Calu3 (cell line): Measurements from ENCODE around the gene FBXW8. TPM values are rescaled to one million over a fixed set of nuclear protein-coding genes. Genes with fewer than 3 reads are reported as not detected.

Source experiments
- BruUV-seq: library from RNA; stranded (reverse); fragments of 400-500 nt; replicated peaks from 2 replicates; lab custom pipeline; 2021; lab: Mats Ljungman, UMichigan
- CTCF ChIA-PET: fragments of 300-600 bp; sonication (Branson Sonifier 250); formaldehyde crosslinking; loops from one replicate; lab custom pipeline; 2022; ENCODE audit warnings: antibody characterized with exemption; lab: Charles Lee
- DNase-seq: peaks from one replicate; pipeline ENCODE4 v3.0.0; 2022
- H3K27ac Mint-ChIP-seq: one replicate; pipeline ENCODE4 v1.8.0; 2022; ENCODE audit warnings: mixed read lengths; ENCODE audit not compliant: unreplicated experiment
- H3K27me3 Mint-ChIP-seq: one replicate; pipeline ENCODE4 v1.8.0; 2022; ENCODE audit warnings: mixed read lengths; ENCODE audit not compliant: unreplicated experiment
- H3K36me3 Mint-ChIP-seq: one replicate; pipeline ENCODE4 v1.8.0; 2022; ENCODE audit warnings: mild to moderate bottlenecking, moderate library complexity, mixed read lengths; ENCODE audit not compliant: insufficient read depth, unreplicated experiment
- H3K4me1 Mint-ChIP-seq: one replicate; pipeline ENCODE4 v1.8.0; 2022; ENCODE audit warnings: mild to moderate bottlenecking, low read depth, mixed read lengths; ENCODE audit not compliant: unreplicated experiment
- H3K4me3 Mint-ChIP-seq: one replicate; pipeline ENCODE4 v1.8.0; 2022; ENCODE audit warnings: mild to moderate bottlenecking, low read depth, moderate library complexity, mixed read lengths; ENCODE audit not compliant: unreplicated experiment
- H3K9me3 Mint-ChIP-seq: one replicate; pipeline ENCODE4 v1.8.0; 2022; ENCODE audit warnings: low read depth, mixed read lengths; ENCODE audit not compliant: unreplicated experiment
- intact Hi-C: fragments of 100-400 bp; cut with micrococcal nuclease; formaldehyde crosslinking; loops from one replicate; pipeline ENCODE4 v1.10.0; 2022; ENCODE audit not compliant: unreplicated experiment
- total RNA-seq: library from RNA; stranded (reverse); gene quantifications from 2 replicates; pipeline ENCODE4 v1.2.3, GENCODE V29; 2022
- TF ChIP-seq, protein P1 (sequence below): fragments of 200-600 bp; IDR thresholded peaks from one replicate; pipeline ENCODE4 v1.8.0; 2022; ENCODE audit warnings: antibody characterized with exemption; ENCODE audit not compliant: unreplicated experiment

Gene FBXW8
- total RNA-seq, 1 experiment from 2014 or later = 18.2 TPM

DNA sequence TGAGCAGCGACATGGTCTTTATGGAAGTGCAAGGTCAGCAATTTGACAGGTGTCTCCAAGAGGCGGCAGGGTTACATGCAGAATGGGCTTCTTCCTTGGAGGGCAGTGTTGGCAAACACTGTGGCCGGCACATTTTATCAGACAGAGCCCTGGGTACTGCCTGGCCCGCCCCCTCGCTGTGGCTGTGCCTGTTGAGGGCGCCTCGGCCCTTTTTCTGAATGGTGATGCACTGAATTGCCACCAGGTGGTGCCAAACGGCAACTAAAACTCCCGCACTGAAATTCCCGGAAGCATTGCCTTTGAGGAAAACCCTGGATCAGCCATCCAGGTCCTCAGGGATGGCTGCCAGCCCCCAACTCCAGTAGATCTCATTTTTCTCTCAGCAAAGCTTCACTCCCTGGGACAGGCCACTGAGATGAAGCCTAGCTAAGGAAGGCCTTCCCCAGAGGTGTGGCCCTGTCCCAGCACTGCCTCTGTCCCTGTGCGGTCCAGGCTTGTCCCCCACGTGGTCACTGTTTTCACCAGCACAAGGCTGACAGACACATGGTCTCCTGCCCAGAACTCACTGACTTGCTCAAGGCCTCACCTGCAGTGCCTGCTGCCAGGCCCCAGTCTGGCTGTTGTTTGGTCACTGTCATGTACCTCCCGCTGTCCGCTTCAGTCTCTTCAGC, 114.9 kb downstream of the FBXW8 start:
- Mint-ChIP-seq H3K27ac (peak overlapping the region; percentile 80), H3K27me3 (no peaks in the 10 kb centered on the region), H3K36me3 (peaks cover 100% of the 10 kb centered on the region), H3K9me3 (no peaks in the 10 kb centered on the region), H3K4me1 (peaks cover 18% of the 10 kb centered on the region), H3K4me3 (no peak overlapping the region)
- TF ChIP-seq, protein P1, sequence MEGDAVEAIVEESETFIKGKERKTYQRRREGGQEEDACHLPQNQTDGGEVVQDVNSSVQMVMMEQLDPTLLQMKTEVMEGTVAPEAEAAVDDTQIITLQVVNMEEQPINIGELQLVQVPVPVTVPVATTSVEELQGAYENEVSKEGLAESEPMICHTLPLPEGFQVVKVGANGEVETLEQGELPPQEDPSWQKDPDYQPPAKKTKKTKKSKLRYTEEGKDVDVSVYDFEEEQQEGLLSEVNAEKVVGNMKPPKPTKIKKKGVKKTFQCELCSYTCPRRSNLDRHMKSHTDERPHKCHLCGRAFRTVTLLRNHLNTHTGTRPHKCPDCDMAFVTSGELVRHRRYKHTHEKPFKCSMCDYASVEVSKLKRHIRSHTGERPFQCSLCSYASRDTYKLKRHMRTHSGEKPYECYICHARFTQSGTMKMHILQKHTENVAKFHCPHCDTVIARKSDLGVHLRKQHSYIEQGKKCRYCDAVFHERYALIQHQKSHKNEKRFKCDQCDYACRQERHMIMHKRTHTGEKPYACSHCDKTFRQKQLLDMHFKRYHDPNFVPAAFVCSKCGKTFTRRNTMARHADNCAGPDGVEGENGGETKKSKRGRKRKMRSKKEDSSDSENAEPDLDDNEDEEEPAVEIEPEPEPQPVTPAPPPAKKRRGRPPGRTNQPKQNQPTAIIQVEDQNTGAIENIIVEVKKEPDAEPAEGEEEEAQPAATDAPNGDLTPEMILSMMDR = peak; percentile 93
- CTCF ChIA-PET = interaction anchor here (0.6 kb wide), 1 partner anchor 96 kb away, joined by 4 read pairs; no protein-coding TSS in a partner anchor
- DNase-seq = peak; percentile 76
- no TSS peak for BruUV-seq
- intact Hi-C loops = loop anchor here (1.0 to 5.0 kb wide), 2 partner anchors 72 to 94 kb away; partner anchors contain the start of gene TESC

DNA sequence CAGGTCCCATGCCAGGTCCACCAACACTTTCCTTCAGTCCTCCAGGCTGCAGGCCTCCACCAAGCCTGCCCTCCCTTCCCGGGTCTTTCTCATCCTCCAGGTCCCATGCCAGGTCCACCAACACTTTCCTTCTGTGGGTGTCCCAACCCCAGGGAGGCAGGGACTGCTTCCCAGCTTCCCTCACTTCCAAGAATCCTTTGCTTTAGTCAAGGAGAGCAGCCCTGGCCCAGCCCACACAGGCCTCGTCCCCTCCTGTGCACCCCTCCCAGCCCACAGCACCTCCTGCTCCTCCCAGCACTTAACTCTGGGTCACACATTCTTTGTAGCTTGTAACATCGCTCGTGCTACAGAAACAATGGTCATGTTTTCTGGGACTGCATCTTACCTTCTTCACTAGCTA, 115.6 kb downstream of the FBXW8 start:
- Mint-ChIP-seq H3K9me3 (no peaks in the 10 kb centered on the region), H3K27ac (peak overlapping the region; percentile 80), H3K4me3 (no peak overlapping the region), H3K36me3 (peaks cover 100% of the 10 kb centered on the region), H3K27me3 (no peaks in the 10 kb centered on the region), H3K4me1 (peaks cover 19% of the 10 kb centered on the region)
- intact Hi-C loops = loop anchor here (5.0 kb wide), 1 partner anchor 71 kb away; the partner anchor contains the start of gene TESC
- no peak for DNase-seq
- BruUV-seq = no TSS peak
- TF ChIP-seq, protein P1 = no peak
- CTCF ChIA-PET = interaction anchor here (0.6 kb wide), 1 partner anchor 95 kb away, joined by 4 read pairs; no protein-coding TSS in a partner anchor

DNA sequence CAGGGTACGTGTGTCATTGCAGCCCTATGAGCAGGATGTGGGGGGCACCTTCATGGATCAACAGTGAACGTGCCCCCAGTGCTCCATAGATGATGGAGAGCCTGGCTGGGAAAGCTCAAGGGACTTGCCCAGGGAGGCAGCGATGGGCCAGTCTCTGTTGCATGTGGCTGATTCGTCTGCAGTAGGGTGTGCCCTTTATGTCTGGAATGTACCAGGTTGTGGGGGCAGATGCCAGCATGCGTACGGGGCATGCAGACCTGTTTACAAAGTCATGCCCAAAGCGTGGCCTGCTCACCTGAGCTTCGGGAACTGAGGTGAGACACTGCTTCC, 116.1 kb downstream of the FBXW8 start:
- TF ChIP-seq, protein P1 = no peak
- H3K4me1 Mint-ChIP-seq = peaks cover 19% of the 10 kb centered on the region

DNA sequence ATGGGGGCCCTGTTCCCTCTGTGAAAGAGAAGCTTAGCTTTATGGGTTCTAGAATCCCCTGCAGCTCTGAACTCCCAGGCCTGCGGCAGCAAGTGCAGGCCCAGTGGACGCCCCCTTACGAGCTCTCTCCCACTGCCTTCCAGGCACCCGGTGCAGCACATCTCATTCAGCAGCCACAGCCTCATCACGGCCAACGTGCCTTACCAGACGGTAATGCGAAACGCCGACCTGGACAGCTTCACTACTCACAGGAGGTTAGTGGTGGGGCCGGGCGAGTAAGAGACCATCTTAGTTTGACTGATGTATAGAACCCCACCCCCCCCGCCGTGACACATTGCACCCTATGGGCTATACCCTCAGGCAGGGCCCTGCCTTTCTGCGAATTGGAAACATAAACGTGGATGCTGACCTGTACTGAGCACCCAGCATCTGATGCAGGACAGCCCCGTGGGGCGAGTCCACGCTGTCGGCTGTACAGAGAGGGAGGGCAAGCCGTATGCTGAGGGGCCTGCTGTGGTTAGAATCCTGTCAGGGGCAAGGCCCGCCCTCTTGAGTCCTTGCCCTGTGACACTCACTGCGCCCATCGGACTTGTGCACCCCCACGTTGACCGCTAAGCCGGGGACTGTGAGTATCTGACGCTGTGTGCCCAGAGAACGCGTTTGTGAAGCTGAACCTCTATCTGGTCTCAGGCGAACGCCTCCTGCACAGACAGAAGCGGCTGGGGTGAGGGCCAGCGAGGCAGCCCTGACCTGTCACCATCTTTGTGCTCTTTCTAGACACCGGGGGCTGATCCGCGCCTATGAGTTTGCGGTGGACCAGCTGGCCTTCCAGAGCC, 116.7 kb downstream of the FBXW8 start:
- H3K36me3 Mint-ChIP-seq = peaks cover 100% of the 10 kb centered on the region
- TF ChIP-seq, protein P1 = no peak
- DNase-seq = no peak
- no peaks in the 10 kb centered on the region for H3K27me3 Mint-ChIP-seq
- CTCF ChIA-PET = interaction anchor here (0.5 kb wide), 1 partner anchor 103 kb away, joined by 4 read pairs; no protein-coding TSS in a partner anchor
- no peak overlapping the region for H3K27ac Mint-ChIP-seq
- BruUV-seq = no TSS peak
- intact Hi-C loops = loop anchor here (5.0 kb wide), 1 partner anchor 70 kb away; the partner anchor contains the start of gene TESC
- H3K4me1 Mint-ChIP-seq = peaks cover 19% of the 10 kb centered on the region
- H3K4me3 Mint-ChIP-seq = no peak overlapping the region
- no peaks in the 10 kb centered on the region for H3K9me3 Mint-ChIP-seq

More for the DNA sequence above, 116.1 kb downstream of the FBXW8 start:
- CTCF ChIA-PET = no interaction called here
- intact Hi-C loops = loop anchor here (5.0 kb wide), 1 partner anchor 70 kb away; the partner anchor contains the start of gene TESC
- H3K36me3 Mint-ChIP-seq = peaks cover 100% of the 10 kb centered on the region
- H3K4me3 Mint-ChIP-seq = no peak overlapping the region
- H3K9me3 Mint-ChIP-seq = no peaks in the 10 kb centered on the region
- no peak for DNase-seq
- H3K27me3 Mint-ChIP-seq = no peaks in the 10 kb centered on the region
- no TSS peak for BruUV-seq
- peak overlapping the region; percentile 80 for H3K27ac Mint-ChIP-seq
